Ishikawa (cell line): ENCODE data around the gene KCNK2.

Source experiments
- CEBPB ChIP-seq: IDR thresholded peaks from 2 replicates; pipeline ENCODE4 v1.6.1; 2012
- EP300 ChIP-seq: IDR thresholded peaks from 2 replicates; pipeline ENCODE4 v1.6.1; 2012; ENCODE audit warnings: borderline replicate concordance
- FOXM1 ChIP-seq: IDR thresholded peaks from 2 replicates; pipeline ENCODE4 v1.6.1; 2012; ENCODE audit warnings: low read depth, borderline replicate concordance
- MAX ChIP-seq: IDR thresholded peaks from 2 replicates; pipeline ENCODE4 v1.6.1; 2012
- RAD21 ChIP-seq: IDR thresholded peaks from 2 replicates; pipeline ENCODE4 v1.6.1; 2012; ENCODE audit warnings: low read depth
- REST ChIP-seq: IDR thresholded peaks from 2 replicates; pipeline ENCODE4 v1.6.1; 2012; ENCODE audit warnings: low read depth, mild to moderate bottlenecking
- TAF1 ChIP-seq: IDR thresholded peaks from 2 replicates; pipeline ENCODE4 v1.6.1; 2012; ENCODE audit warnings: low read depth, mild to moderate bottlenecking
- TEAD4 ChIP-seq: IDR thresholded peaks from 2 replicates; pipeline ENCODE4 v1.6.1; 2012
- USF1 ChIP-seq: IDR thresholded peaks from 2 replicates; pipeline ENCODE4 v1.6.1; 2012
- YY1 ChIP-seq: IDR thresholded peaks from 2 replicates; pipeline ENCODE4 v1.6.1; 2012; ENCODE audit warnings: low read depth

GRCh38 chr1:215226757-215227156 is 144.2 kb downstream of the KCNK2 start:
- TF ChIP-seq TEAD4 (no peak), RAD21 (no peak), MAX (no peak), TAF1 (no peak), YY1 (no peak), REST (no peak), FOXM1 (no peak), EP300 (no peak), CEBPB (no peak), USF1 (no peak)
